Renal pelvis (tissue), 4 donors: Measurements from ENCODE around the gene CACNA1C. TPM values are rescaled to one million over a fixed set of nuclear protein-coding genes. Genes with fewer than 3 reads are reported as not detected.

Source experiments
- DNase-seq: peaks from one replicate; pipeline ENCODE4 v3.0.0-alpha.2; 2013
- polyA plus RNA-seq, 3 donors: library from polyadenylated mRNA; unstranded; fragments of 120-200 nt; gene quantifications; one replicate each; pipeline ENCODE4 v1.2.1, GENCODE V29; 2013; ENCODE audit not compliant: insufficient read length in 3 of 3

The CACNA1C gene
- polyA plus RNA-seq, 3 donors = 7.1 to 12.2 (median 10.0) TPM

- no peak for DNase-seq
Measured at GRCh38 chr12:2297004-2297403, 244.2 kb downstream of the CACNA1C start.

GRCh38 chr12:2297658-2298057, 244.9 kb downstream of the CACNA1C start:
- DNase-seq = no peak

GRCh38 chr12:2298556-2299200, 245.9 kb downstream of the CACNA1C start:
- DNase-seq = no peak

- peak; percentile 69 for DNase-seq
Measured at GRCh38 chr12:2299206-2299605, 246.4 kb downstream of the CACNA1C start.

- DNase-seq = no peak
Measured at GRCh38 chr12:2300168-2300567, 247.4 kb downstream of the CACNA1C start.

GRCh38 chr12:2300886-2301285, 248.1 kb downstream of the CACNA1C start:
- no peak for DNase-seq

GRCh38 chr12:2301531-2302461, 249.0 kb downstream of the CACNA1C start:
- no peak for DNase-seq

GRCh38 chr12:2302711-2303580, 250.2 kb downstream of the CACNA1C start:
- DNase-seq = no peak

- no peak for DNase-seq
Measured at GRCh38 chr12:2304223-2304622, 251.4 kb downstream of the CACNA1C start.

- DNase-seq = no peak
Measured at GRCh38 chr12:2306012-2306411, 253.2 kb downstream of the CACNA1C start.

- DNase-seq = no peak
Measured at GRCh38 chr12:2306735-2307134, 253.9 kb downstream of the CACNA1C start.

GRCh38 chr12:2307550-2307949, 254.8 kb downstream of the CACNA1C start:
- DNase-seq = no peak

GRCh38 chr12:2309647-2310046, 256.9 kb downstream of the CACNA1C start:
- DNase-seq = no peak

GRCh38 chr12:2311020-2311778, 258.4 kb downstream of the CACNA1C start:
- no peak for DNase-seq

- no peak for DNase-seq
Measured at GRCh38 chr12:2312175-2312574, 259.4 kb downstream of the CACNA1C start.

- DNase-seq = no peak
Measured at GRCh38 chr12:2312770-2313169, 260.0 kb downstream of the CACNA1C start.

GRCh38 chr12:2314492-2314891, 261.7 kb downstream of the CACNA1C start:
- DNase-seq = no peak

GRCh38 chr12:2317772-2318171, 265.0 kb downstream of the CACNA1C start:
- DNase-seq = no peak

- DNase-seq = no peak
Measured at GRCh38 chr12:2318286-2318685, 265.5 kb downstream of the CACNA1C start.

GRCh38 chr12:2319136-2319535, 266.3 kb downstream of the CACNA1C start:
- no peak for DNase-seq

- DNase-seq = no peak
Measured at GRCh38 chr12:2319737-2320506, 267.1 kb downstream of the CACNA1C start.
